ENCODE results near the gene AFTPH.

DNA sequence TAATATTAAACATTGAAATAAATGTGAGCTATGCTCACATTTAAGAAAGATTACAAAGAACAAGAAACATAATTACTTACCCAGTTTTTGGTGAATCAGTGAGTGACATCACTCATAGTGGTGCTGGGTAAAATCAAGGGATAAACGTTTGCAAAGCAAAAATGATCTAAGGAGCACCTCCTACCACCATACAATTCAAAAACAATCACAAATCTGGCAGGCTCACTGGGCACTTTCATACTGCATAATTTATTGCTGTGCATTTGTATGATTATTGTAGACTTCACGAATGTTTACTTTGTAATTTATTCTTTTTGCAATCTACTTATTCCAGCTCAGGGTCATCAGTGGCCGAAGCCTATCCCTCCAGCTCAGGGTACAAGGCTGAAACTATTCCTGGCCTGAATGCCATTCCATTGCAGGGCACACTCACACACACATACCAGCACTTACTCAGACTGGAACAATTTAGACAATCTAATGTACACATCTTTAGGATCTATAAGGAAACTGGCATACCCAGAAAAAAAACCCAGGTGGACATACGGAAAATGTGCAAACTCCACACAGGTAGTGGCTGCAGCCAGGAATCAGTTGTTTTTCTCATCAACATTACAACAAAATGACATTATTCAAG lies 34.4 kb downstream of the AFTPH start:
- no peak for TF ChIP-seq POLR2A (IDR thresholded peaks at IDR 0.05; ENCODE audit: low read length)
- no peak for TF ChIP-seq GATA1 (IDR thresholded peaks at IDR 0.05; ENCODE audit: low read depth, low read length)
